HL-60/S4 treated with retinoic acid at 250 ng/mL for 4 days and 3 days (cell line): ENCODE measurements around the gene NPB.

ENCODE experiments used
- in situ Hi-C: fragments of 300-500 bp; cut with MboI; formaldehyde crosslinking; loops from 2 replicates; pipeline ENCODE4 v1.7.0; 2022; ENCODE audit warnings: low sequenced_read_pairs

NPB gene

DNA sequence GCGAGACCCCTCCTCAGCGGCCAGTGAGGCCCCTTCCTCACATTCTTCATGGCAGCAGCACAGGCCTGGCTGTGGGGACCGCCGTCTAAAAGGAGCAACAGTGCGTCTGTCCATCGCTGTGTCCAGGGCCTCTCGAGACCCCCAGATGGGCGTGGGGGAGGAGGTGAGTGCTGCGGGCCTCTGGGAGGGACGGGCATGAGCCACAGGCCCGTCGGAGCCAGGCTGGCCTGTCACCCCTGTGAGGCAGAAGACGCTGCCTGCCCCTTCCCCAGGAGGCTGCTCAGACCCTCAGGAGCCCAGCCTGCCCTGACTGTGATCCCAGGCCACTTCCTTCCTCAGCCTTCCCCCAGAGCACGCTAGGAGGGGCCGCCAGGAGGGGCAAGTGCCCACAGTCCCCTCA, 37.2 kb downstream of the NPB start:
- in situ Hi-C loops = no loop called here

DNA sequence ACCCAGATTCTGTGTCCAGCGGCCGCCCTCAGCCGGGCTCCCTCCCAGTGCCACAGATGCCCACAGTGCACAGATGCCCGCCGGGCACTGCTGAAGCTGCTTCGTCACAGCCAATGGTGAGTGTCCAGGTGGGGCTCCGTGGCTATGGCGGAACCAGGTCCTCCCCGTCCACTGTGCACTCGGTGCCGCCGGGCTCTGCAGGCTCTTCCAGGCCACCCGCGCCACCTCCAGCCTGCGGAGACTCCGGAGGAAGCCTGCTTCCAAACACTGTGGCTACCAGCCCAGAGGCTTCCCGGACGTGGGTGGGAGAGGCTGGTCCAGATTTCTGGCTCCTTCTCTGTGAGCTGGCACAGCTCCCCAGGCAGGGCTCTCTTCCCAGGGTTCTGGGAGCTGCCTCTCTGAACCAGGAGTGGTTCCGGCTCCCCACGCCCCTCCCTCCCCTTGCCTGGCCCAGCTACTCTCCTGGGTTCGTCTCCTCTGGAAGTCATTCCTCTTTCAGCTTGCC, 37.9 kb downstream of the NPB start:
- in situ Hi-C loops = no loop called here

DNA sequence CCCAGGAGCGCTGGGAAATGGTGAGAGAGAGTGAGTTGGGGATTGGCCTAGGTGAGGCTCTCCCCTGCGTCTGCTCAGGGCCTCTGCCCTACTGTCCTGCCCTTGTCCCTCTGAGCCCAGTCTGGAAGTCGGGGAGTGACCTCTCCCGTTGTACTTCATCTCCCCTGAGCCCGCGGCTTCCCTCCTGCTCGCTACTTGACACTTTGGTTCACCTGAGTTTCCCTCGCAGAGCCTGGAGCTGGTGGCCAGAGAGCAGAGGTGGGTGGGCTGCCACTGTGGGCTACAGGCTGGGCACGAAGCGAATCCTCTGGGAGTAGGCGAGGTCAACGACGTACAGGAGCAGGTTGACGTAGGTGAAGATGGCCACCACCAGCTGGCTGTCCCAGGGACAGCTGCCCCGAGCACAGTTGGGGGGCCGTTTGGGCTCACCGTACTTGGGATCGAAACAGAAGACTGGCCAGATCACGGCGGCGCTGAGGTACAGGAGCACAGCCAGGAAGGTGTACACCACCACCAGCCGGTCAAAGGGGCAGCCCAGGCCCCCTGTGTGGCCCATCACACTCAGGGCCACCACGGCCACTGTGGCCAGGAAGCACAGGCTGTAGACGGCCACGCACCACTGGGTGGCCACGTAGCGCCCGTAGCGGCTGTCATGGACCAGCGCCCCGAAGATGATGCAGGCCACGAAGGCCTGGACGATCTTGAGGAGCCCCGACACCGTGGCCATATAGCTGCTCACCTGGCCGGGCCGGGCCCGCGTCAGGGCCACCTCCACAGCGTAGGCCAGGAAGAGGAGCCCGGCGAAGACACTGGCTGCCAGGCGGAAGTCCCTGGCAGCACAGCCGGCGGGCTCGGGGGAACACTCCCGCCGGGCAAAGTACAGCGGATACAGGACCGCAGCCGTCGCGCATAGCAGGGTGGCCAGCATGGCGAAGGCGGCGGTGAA, 38.8 kb downstream of the NPB start:
- in situ Hi-C loops = no loop called here

DNA sequence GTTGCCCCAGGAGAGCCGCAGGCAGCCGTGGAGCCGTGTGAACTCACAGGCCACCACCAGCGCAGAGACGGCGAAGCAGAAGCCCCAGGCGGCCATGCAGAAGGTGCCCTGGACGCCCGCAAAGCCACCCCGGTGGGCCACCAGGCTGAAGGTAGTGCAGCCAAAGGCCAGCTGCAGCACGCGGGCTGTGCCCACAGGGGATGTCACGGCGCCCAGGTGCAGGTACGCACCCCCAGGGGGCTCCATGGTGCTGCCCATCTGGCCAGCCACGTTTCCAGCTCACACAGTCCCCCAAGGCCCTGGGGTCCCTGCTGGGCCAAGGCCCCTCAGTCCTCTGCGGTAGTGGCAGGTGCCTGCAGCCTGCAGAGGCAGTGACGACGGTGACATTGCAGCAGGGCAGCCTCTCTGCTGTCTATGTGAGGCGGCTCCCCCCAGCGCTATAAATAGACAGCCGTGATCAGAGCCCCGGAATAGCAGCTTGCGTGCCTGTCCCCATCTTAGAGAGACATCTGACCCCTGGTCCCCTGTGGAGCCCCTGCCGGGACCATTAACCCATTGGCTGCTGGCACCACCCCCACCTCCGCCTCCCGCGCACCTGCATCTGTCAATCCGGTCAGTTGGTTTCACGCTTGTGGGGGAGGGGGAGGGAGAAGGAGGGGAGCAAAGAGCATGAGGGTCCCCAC, 39.6 kb downstream of the NPB start:
- in situ Hi-C loops = no loop called here

DNA sequence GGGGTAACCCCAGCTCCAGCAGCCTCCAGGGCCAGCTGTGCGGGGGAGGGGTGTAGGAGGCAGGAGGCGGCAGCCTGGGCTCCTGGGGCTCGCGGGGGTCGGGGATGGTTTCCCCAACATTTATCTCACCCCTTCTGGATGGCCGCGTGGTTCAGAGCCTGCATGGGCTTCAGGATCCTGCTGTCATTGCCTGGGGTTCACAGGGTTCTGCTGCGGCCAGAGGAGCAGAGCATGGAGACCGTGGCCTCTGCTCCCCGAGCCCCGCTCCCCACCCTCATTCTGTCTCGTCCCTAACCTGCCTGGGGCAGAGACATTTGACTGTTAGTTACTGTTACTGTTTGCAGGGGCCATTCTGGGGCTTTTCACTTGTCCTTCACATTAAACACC, 40.1 kb downstream of the NPB start:
- in situ Hi-C loops = no loop called here

DNA sequence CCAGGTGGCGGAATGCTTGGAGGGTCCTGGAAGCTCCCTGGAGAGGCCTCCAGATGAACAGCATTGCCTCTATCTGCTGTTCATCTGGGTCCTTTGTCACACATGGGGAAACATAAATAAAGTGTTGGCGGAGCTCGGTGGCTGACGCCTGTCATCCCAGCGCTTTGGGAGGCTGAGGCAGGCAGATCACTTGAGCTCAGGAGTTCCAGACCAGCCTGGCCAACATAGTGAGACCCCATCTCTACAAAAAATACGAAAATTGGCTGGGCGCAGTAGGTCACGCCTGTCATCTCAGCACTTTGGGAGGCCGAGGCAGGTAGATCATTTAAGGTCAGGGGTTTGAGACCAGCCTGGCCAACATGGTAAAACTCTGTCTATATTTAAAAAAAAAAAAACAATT, 42.8 kb downstream of the NPB start:
- in situ Hi-C loops = no loop called here

DNA sequence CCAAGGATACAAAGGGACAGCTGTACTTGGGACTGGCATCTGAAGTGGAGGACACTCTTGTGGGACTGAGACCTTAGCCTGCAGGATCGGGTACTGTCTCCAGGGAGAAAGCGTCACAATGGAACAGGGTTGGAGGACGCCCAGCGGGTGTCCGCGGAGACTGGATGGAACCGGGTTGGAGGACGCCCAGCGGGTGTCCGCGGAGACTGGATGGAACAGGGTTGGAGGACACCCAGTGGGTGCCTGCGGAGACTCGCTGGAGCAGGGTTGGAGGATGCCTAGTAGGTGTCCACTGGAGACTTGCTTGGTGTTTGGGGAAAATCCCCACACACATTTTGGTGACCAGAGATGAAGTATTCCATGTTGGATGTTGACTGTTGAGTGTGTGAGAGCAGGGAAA, 45.2 kb downstream of the NPB start, which contains the start of gene MYADML2:
TSS of gene MYADML2 (minus strand) at position 45 of the 400 bp plus-strand sequence. CDS start 5,492 bp downstream, outside the sequence.
- in situ Hi-C loops = no loop called here

DNA sequence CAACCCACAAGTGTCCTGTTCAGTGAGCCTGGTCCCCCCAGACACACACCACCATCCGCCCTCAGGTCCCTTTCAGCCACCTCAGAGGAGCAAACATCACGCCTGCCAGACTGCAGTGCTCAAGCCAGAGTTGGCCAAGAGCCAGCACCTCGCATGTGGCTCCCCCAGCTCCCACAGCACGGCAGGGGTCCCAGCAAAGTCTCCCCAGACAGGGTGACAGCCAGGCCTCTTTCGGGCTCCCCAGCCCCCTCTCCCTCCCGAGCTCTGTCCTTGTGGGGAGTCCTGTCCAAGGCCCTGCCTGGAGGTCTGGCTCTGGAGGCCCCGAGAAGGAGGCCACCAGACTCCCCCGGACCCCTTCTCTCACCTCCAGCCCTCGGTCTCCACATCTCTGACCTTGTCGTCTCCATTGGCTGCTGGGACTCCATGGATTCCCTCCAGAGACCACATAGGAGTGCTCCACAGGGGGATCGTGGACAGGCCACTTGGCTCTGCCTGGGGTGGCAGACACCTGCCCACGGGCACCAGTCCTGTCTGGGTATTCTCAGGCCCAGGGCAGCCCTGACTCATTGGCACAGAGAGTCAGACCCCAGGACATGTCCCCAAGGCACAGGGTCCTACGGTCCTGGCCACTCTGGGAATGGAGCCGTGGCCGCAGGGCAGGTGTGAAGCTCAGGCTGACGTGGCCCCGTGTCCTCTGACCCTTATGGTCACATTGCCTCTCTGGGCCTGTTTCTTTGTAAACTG, 46.8 kb downstream of the NPB start:
- in situ Hi-C loops = no loop called here

DNA sequence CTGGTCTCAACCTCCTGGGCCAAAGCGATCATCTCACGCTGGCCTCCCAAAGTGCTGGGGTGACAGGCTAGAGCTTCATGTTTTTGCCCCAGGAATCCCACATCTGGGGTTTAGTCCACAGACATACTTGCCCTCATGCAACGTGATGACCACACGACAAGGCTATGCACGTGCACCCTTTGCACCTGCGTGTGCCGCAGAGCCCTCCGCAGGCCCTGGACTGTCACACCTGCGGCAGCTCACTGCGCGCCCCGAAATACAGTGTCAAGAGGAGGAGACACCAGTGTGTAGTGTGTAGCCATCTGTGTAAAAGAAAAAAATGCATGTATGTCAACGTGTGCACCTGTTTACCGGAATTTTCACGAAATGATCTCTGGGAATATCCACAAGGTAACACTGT, 48.5 kb downstream of the NPB start:
- in situ Hi-C loops = no loop called here

DNA sequence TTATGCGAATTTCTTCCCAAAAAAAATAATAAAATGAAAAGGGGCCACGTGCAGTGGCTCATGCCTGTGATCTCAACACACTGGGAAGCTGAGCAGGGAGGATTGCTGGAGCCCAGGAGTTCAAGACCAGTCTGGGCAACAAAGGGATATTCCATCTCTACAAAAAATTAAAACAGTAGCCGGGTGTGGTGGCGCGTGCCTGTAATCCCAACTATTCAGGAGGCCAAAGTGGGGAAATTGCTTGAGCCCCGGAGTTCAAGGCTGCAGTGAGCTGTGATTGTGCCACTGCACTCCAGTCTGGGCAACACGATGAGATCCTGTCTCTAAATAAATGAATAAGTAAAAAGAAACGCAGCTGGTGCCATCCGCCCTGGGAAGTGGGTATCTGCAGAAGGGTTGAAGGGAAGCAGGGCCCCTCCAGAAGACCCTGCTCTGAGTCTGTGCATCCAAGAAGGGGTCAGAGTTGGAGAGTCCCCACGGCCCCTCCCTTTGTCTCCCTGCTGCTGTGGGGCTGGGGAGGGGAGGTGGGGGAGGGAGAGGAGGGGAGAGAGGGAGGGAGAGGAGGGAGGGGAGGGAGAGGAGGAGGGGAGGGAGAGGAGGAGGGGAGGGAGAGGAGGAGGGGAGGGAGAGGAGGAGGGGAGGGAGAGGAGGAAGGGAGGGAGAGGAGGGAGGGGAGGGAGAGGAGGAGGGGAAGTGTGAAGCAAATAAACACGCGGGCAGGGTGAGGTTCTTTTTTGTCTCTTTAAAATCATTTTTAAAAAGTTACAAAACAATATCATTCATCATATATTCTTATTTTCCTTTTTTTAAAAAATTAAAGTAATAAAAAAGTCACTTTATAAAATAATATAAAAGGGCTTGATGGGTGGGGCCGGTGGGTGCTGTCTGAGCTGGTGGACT, 50.0 kb downstream of the NPB start:
- in situ Hi-C loops = no loop called here
